IPS-20b (cell line): ENCODE results near the gene CACNA1B.
"Not testable (repeated sequence)": the region's sequence is repeated elsewhere in the genome, so short reads cannot be mapped to it uniquely, and the experiment has no call there.

Experiments used
- H3K27ac ChIP-seq: one replicate; pipeline ENCODE4 v1.5.1; 2013; ENCODE audit warnings: low read length
- H3K27me3 ChIP-seq: 2 replicates; pipeline ENCODE4 v1.6.1; 2013; ENCODE audit warnings: mild to moderate bottlenecking, low read length, inconsistent platforms; ENCODE audit not compliant: insufficient read depth
- H3K36me3 ChIP-seq: 2 replicates; pipeline ENCODE4 v1.6.1; 2013; ENCODE audit warnings: low read depth, mild to moderate bottlenecking, inconsistent platforms, low read length, moderate library complexity; ENCODE audit not compliant: insufficient read depth
- H3K4me1 ChIP-seq: 2 replicates; pipeline ENCODE4 v1.6.1; 2013; ENCODE audit warnings: mild to moderate bottlenecking, control low read depth, inconsistent platforms, low read length, moderate library complexity; ENCODE audit not compliant: insufficient read depth
- H3K4me3 ChIP-seq: 2 replicates; pipeline ENCODE4 v1.5.1; 2013; ENCODE audit warnings: mild to moderate bottlenecking, low read length, inconsistent platforms
- H3K9ac ChIP-seq: 2 replicates; pipeline ENCODE4 v1.6.1; 2013; ENCODE audit warnings: low read depth, mild to moderate bottlenecking, inconsistent platforms, low read length, moderate library complexity
- H3K9me3 ChIP-seq: 2 replicates; pipeline ENCODE4 v1.6.1; 2013; ENCODE audit warnings: mild to moderate bottlenecking, low read depth, low read length, inconsistent platforms; ENCODE audit not compliant: insufficient read depth

CACNA1B gene

DNA sequence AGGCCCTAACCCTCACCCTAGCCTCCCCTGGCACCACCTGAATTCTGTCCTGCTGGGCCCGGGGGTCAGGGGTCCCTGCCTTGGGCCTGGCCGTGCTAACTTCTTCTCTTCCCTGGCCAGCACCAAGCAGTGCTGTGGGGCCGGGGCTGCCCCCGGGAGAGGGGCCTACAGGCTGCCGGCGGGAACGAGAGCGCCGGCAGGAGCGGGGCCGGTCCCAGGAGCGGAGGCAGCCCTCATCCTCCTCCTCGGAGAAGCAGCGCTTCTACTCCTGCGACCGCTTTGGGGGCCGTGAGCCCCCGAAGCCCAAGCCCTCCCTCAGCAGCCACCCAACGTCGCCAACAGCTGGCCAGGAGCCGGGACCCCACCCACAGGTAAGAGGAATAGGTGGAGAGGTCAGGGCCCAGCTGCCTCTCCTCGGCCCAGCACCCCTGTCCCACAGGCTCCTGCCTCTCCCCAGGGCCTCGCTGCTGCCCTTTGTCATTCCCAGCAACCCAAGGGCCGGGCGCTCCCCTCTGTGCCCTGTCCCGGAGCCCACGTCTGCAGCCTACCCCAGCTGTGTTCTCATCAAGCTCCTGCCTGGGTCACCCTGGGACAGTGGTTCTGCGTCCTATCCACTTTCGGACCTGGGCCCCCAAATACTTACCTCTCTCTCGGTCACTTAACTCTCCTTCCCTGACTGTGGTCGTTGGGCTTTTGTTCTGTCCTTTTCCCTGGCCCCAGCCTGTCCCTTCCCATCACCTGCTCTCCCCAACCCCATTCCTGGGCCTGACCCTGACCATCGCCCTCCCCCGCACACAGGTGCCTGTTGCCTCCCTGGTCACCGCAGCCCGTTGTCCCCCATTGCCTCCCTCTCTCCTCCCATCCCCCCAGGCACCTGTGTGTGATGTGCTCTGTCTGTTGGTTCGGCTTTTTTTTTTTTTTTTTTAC, 243.2 kb downstream of the CACNA1B start:
- no peak overlapping the region for H3K27ac ChIP-seq
- no peaks in the 10 kb centered on the region for H3K27me3 ChIP-seq
- no peak overlapping the region for H3K9ac ChIP-seq
- no peaks in the 10 kb centered on the region for H3K4me1 ChIP-seq
- H3K4me3 ChIP-seq = no peak overlapping the region
- peaks cover 51% of the 10 kb centered on the region for H3K9me3 ChIP-seq
- H3K36me3 ChIP-seq = no peaks in the 10 kb centered on the region

DNA sequence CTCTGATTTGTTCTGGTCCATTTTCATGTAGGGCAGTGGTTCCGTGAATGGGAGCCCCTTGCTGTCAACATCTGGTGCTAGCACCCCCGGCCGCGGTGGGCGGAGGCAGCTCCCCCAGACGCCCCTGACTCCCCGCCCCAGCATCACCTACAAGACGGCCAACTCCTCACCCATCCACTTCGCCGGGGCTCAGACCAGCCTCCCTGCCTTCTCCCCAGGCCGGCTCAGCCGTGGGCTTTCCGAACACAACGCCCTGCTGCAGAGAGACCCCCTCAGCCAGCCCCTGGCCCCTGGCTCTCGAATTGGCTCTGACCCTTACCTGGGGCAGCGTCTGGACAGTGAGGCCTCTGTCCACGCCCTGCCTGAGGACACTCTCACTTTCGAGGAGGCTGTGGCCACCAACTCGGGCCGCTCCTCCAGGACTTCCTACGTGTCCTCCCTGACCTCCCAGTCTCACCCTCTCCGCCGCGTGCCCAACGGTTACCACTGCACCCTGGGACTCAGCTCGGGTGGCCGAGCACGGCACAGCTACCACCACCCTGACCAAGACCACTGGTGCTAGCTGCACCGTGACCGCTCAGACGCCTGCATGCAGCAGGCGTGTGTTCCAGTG, 244.0 kb downstream of the CACNA1B start:
- Histone ChIP-seq H3K9ac (no peak overlapping the region), H3K27ac (no peak overlapping the region), H3K9me3 (peaks cover 54% of the 10 kb centered on the region), H3K4me1 (no peaks in the 10 kb centered on the region), H3K4me3 (no peak overlapping the region), H3K36me3 (no peaks in the 10 kb centered on the region), H3K27me3 (no peaks in the 10 kb centered on the region)

DNA sequence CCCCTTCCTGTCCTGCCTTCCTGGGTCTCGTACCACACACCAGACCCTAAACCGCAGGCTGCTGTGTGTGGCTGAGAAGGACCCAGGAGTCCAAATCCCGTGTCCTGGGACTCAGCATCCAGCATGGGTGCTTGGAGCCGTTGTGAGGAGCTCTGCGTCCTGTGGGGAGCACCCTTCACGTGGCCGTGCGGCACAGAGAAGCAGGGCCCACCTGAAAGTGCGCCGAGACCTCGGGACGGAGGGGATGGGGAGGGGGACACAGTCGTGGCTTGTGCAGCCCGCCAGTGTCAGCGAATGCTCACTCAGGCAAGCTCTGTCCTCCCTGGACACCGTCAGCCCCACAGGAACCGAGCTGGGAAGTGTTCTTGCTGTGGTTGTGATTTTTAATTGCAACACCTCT, 244.6 kb downstream of the CACNA1B start:
- Histone ChIP-seq H3K4me1 (no peaks in the 10 kb centered on the region), H3K4me3 (no peak overlapping the region), H3K27me3 (no peaks in the 10 kb centered on the region), H3K9me3 (peaks cover 54% of the 10 kb centered on the region), H3K27ac (no peak overlapping the region), H3K36me3 (no peaks in the 10 kb centered on the region), H3K9ac (no peak overlapping the region)

DNA sequence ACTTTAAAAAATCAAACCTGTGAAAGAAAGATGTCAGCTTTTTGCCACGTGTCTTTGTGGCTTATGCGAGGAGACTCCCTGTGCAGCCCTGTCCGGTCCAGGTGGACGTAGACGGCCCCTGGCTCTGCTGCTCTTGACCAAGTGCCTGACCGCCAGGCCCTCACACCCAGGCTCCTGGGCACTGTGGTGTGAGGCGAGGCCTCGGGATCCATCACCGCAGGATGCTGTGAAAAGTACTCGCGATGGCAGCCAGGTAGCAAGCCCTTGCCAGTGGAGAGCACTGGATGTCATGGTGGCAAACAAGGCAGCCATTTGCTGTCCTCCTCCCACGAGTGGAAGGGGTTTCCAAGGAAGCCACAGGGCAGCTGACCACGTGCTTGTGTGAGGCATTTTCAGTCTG, 245.1 kb downstream of the CACNA1B start:
- peaks cover 57% of the 10 kb centered on the region for H3K9me3 ChIP-seq
- no peak overlapping the region for H3K9ac ChIP-seq
- no peaks in the 10 kb centered on the region for H3K4me1 ChIP-seq
- H3K27me3 ChIP-seq = no peaks in the 10 kb centered on the region
- no peak overlapping the region for H3K4me3 ChIP-seq
- no peak overlapping the region for H3K27ac ChIP-seq
- no peaks in the 10 kb centered on the region for H3K36me3 ChIP-seq

DNA sequence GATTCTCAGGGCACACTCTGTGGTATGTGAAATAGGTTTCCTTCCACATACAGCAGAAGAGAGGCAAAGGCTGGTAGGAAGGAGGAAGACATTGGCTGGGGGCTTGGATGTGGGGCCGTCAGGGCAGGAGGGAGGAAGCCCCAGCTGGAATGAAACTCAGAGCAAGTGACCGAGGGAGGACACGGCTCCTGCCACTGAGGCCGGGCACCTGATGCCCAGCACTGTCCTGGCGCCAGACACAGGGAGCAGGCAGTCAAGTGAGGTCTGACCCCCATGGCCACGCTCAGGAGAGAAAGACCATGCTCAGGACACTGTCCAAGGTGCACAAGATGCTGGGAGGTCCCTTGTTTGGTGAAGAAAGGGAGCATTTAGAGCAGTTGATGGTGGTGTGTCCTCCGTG, 245.5 kb downstream of the CACNA1B start:
- Histone ChIP-seq H3K4me1 (no peaks in the 10 kb centered on the region), H3K27me3 (no peaks in the 10 kb centered on the region), H3K9ac (no peak overlapping the region), H3K27ac (no peak overlapping the region), H3K4me3 (no peak overlapping the region), H3K9me3 (peaks cover 57% of the 10 kb centered on the region), H3K36me3 (no peaks in the 10 kb centered on the region)

DNA sequence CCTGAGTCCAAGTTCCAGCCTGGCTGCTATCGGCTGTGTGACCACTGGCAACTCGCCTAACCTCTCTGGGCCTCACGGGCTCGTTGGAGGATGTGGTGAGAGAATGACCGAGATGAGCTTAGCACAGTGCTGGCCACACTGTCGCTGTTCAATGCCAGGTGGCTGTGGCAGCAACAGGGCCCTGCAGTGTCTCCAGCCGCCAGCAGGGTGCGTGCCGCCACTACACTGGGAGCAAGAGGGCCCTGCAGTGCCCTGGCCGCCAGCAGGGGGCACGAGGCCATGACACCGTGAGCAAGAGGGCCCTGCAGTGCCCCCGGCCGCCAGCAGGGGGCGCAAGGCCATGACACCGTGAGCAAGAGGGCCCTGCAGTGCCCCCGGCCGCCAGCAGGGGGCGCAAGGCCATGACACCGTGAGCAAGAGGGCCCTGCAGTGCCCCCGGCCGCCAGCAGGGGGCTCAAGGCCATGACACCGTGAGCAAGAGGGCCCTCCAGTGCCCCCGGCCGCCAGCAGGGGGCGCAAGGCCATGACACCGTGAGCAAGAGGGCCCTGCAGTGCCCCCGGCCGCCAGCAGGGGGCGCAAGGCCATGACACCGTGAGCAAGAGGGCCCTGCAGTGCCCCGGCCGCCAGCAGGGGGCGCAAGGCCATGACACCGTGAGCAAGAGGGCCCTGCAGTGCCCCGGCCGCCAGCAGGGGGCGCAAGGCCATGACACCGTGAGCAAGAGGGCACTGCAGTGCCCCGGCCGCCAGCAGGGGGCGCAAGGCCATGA, 248.7 kb downstream of the CACNA1B start:
- not testable (repeated sequence) for H3K27ac ChIP-seq, H3K4me3 ChIP-seq, H3K9ac ChIP-seq, H3K36me3 ChIP-seq, H3K4me1 ChIP-seq, H3K27me3 ChIP-seq
- peaks cover 56% of the 10 kb centered on the region for H3K9me3 ChIP-seq

DNA sequence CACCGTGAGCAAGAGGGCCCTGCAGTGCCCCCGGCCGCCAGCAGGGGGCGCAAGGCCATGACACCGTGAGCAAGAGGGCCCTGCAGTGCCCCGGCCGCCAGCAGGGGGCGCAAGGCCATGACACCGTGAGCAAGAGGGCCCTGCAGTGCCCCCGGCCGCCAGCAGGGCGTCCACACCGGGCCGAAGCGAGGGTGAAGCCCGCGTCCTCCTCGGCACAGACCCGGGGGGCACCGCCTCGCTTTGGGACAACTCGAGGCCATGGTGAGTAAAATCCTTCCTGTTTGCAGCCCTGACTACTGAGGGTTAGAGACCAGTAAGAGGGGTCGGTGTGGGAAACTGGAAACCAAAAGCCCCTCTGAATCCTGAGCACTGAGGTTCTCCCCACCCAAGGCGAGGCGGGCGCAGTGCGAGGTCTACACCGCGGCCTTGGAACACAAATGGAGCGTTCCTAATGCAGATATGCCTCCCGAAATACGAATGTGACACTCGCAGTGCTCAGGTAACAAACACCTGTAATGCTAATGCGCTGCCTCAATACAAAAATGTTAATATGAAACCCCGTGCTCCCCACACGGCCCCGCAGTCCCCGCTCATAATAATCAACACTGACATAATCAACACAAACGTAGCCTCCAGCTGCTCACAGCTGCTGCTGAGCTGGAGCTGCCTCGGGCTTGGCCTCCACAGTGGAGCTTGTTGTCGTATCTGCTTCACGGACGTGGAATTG, 249.4 kb downstream of the CACNA1B start:
- not testable (repeated sequence) for H3K36me3 ChIP-seq, H3K27ac ChIP-seq, H3K9ac ChIP-seq, H3K27me3 ChIP-seq, H3K4me3 ChIP-seq, H3K4me1 ChIP-seq
- peaks cover 49% of the 10 kb centered on the region for H3K9me3 ChIP-seq

DNA sequence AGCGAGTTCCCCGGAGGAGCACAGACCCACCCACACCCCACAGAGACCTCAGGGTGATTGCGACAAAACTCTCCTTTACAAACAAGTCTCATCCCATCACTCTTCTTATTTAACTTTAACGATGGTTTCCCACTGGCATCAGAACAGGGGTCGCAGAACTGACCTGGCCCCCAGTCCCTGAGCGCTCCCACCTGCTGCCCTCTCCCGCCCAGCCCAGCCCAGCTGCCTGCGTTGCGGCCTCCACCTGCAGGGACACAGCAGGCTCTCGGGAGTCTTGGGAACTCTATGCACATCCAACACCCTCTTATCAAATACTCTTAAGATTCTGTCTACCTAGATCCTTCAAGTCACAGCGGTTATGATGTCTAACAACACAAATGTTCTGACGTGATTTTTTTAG, 250.4 kb downstream of the CACNA1B start:
- not testable (repeated sequence) for H3K36me3 ChIP-seq, H3K27me3 ChIP-seq, H3K9ac ChIP-seq, H3K4me1 ChIP-seq, H3K27ac ChIP-seq, H3K4me3 ChIP-seq
- H3K9me3 ChIP-seq = peaks cover 39% of the 10 kb centered on the region

DNA sequence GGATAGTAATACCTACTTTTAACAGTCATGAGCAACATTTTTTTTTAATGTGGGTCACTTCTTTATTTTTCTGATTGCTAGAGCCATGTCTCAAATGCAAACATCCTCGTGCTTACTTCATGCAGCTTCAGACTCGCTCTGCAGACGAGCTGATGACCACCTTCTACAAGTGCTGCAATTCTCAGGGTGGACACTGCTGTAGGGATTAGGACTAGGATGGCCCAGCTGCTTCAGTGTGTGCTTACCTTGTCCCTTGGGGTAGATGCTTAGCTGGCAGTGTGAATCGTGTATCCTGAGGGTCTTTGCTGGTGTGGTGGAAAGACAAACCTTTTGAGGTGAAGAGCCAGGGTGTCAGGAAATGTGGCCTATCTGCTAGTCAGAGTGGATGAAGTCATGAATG, 251.7 kb downstream of the CACNA1B start:
- H3K4me3 ChIP-seq, H3K9ac ChIP-seq, H3K27ac ChIP-seq, H3K36me3 ChIP-seq, H3K4me1 ChIP-seq, H3K27me3 ChIP-seq: not testable (repeated sequence)
- peaks cover 26% of the 10 kb centered on the region for H3K9me3 ChIP-seq

DNA sequence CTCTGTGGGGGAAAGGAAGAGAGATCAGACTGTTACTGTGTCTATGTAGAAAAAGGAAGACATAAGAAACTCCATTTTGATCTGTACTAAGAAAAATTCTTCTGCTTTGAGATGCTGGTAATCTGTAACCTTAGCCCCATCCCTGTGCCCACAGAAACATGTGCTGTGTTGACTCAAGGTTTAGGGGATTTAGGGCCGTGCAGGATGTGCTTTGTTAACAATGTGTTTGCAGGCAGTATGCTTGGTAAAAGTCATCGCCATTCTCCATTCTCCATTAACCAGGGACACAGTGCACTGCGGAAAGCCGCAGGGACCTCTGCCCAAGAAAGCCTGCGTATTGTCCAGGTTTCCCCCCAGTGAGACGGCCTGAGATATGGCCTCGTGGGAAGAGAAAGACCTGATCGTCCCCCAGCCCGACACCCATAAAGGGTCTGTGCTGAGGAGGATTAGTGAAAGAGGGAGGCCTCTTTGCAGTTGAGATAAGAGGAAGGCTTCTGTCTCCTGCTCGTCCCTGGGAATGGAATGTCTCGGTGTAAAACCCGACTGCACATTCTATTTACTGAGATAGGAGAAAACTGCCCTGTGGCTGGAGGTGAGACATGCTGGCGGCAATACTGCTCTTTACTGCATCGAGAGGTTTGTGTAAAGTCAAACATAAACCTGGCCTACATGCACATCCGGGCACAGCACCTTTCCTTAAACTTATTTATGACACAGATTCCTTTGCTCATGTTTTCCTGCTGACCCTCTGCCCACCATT, 255.5 kb downstream of the CACNA1B start:
- H3K27me3 ChIP-seq, H3K36me3 ChIP-seq, H3K9me3 ChIP-seq, H3K9ac ChIP-seq, H3K27ac ChIP-seq, H3K4me1 ChIP-seq, H3K4me3 ChIP-seq: not testable (repeated sequence)

DNA sequence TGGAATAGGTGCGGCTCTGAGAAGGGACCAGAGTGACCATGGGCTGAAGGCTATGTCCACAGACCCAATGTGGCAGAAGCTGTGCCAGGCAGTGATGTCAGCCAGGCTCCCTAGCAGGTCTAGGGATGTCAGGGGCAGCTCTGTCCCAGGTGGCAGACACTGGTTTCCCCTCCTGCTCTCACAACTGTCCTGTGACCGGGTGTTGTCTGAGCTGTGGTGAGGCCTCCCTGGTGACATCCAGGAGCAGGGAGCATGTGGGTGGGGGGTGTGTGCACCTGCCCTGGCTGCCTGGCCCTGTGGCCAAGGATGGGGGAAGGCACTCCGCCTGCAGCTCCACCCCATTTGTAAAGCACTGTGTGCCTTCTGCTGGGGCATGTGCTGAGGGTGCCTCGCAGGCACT, 257.0 kb downstream of the CACNA1B start:
- H3K27ac ChIP-seq, H3K4me3 ChIP-seq, H3K9ac ChIP-seq, H3K27me3 ChIP-seq, H3K9me3 ChIP-seq, H3K4me1 ChIP-seq, H3K36me3 ChIP-seq: not testable (repeated sequence)
